H1 (cell line): ENCODE measurements around the gene SMIM5. TPM values are rescaled to one million over a fixed set of nuclear protein-coding genes. Genes with fewer than 3 reads are reported as not detected.

ENCODE experiments used
- CTCF ChIA-PET: fragments of 300-600 bp; sonication (Branson Sonifier 250); formaldehyde crosslinking; loops from one replicate; lab custom pipeline; 2021; ENCODE audit not compliant: partially characterized antibody; lab: Charles Lee
- POLR2A ChIA-PET: fragments of 300-600 bp; sonication (Branson Sonifier 250); formaldehyde crosslinking; loops from one replicate; lab custom pipeline; 2021; ENCODE audit warnings: inconsistent platforms; ENCODE audit not compliant: partially characterized antibody; lab: Charles Lee
- DNase-seq, 2 experiments: peaks; one replicate each; pipeline versions ENCODE4 v3.0.0 to v3.0.0-alpha.2; 2010 to 2022; ENCODE audit warnings: low spot score in 2 of 2, low read depth in 1 of 2, mixed read lengths in 1 of 2
- FAIRE-seq: peaks from 2 replicates; lab custom pipeline; 2011; peaks lifted over from hg19 to GRCh38; lab: Jason Lieb, UNC
- H2AFZ ChIP-seq: 2 replicates; pipeline ENCODE4 v1.8.1; 2012; ENCODE audit warnings: low read length, inconsistent platforms
- H2AK5ac ChIP-seq: 2 replicates; pipeline ENCODE4 v1.6.1; 2013; ENCODE audit warnings: low read depth, low read length
- H2BK120ac ChIP-seq: replicated peaks from 2 replicates; pipeline ENCODE3; 2013; ENCODE audit warnings: low read depth, low read length, inconsistent platforms
- H2BK12ac ChIP-seq: 2 replicates; pipeline ENCODE4 v1.6.1; 2013; ENCODE audit warnings: low read depth, low read length
- H2BK15ac ChIP-seq: 2 replicates; pipeline ENCODE4 v1.6.1; 2013; ENCODE audit warnings: low read length
- H2BK20ac ChIP-seq: 2 replicates; pipeline ENCODE4 v1.6.1; 2013; ENCODE audit warnings: low read length
- H2BK5ac ChIP-seq: 2 replicates; pipeline ENCODE4 v1.6.1; 2013; ENCODE audit warnings: low read depth, low read length
- H3K14ac ChIP-seq: 2 replicates; pipeline ENCODE4 v1.6.1; 2013; ENCODE audit warnings: inconsistent platforms; ENCODE audit not compliant: insufficient read length
- H3K18ac ChIP-seq: 2 replicates; pipeline ENCODE4 v1.6.1; 2013; ENCODE audit warnings: low read length; ENCODE audit errors: extremely low read depth
- H3K23ac ChIP-seq: 2 replicates; pipeline ENCODE4 v1.6.1; 2013; ENCODE audit warnings: inconsistent platforms; ENCODE audit not compliant: insufficient read length
- H3K23me2 ChIP-seq: 2 replicates; pipeline ENCODE4 v1.6.1; 2013; ENCODE audit warnings: low read depth, low read length
- H3K27ac ChIP-seq: 2 replicates; pipeline ENCODE4 v1.6.1; 2011; ENCODE audit warnings: low read depth, low read length, inconsistent platforms
- H3K27me3 ChIP-seq, 4 experiments: replicated peaks in 1 of 4; 1 replicate in 1 of 4; 2 replicates in 3 of 4; pipeline versions ENCODE4 v1.6.1 to v1.8.1; 2011 to 2013; ENCODE audit warnings: low read length in 3 of 4, mild to moderate bottlenecking in 3 of 4, inconsistent platforms in 2 of 4, mixed read lengths in 2 of 4, moderate library complexity in 1 of 4; ENCODE audit not compliant: control insufficient read depth in 3 of 4, insufficient read depth in 3 of 4; ENCODE audit errors: extremely low read depth in 1 of 4
- H3K36me3 ChIP-seq, 4 experiments: 2 replicates each; pipeline versions ENCODE4 v1.6.1 to v1.8.1; 2011 to 2013; ENCODE audit warnings: mild to moderate bottlenecking in 4 of 4, low read length in 3 of 4, moderate library complexity in 2 of 4, control low read depth in 1 of 4, inconsistent platforms in 1 of 4; ENCODE audit not compliant: insufficient read depth in 4 of 4, control insufficient read depth in 2 of 4
- H3K4ac ChIP-seq: replicated peaks from 2 replicates; pipeline ENCODE3; 2013; ENCODE audit warnings: low read length, low read depth, mixed read lengths, inconsistent platforms; ENCODE audit not compliant: insufficient read length
- H3K4me1 ChIP-seq, 4 experiments: replicated peaks in 1 of 4; 1 replicate in 1 of 4; 2 replicates in 3 of 4; pipeline versions ENCODE4 v1.6.1 to v1.8.1; 2011 to 2013; ENCODE audit warnings: low read length in 3 of 4, inconsistent platforms in 2 of 4, mixed read lengths in 1 of 4; ENCODE audit not compliant: insufficient read depth in 4 of 4, control insufficient read depth in 3 of 4
- H3K4me2 ChIP-seq, 2 experiments: 2 replicates each; pipeline versions ENCODE4 v1.6.1 to v1.8.1; 2011 to 2013; ENCODE audit warnings: low read depth in 2 of 2, low read length in 2 of 2, control low read depth in 1 of 2, inconsistent platforms in 1 of 2, mild to moderate bottlenecking in 1 of 2; ENCODE audit not compliant: insufficient read depth in 1 of 2
- H3K4me3 ChIP-seq, 4 experiments: fragments of 200-600, 300-600 bp in 1 of 4; sonication (generic), shearing (Covaris generic), sonication (Bioruptor Twin) in 1 of 4; 2 replicates each; pipeline versions ENCODE4 v1.5.1 to v1.8.1; 2011 to 2016; ENCODE audit warnings: low read length in 4 of 4, low read depth in 3 of 4, control low read depth in 2 of 4, inconsistent platforms in 2 of 4, mild to moderate bottlenecking in 2 of 4, mixed read lengths in 1 of 4, moderate library complexity in 1 of 4; ENCODE audit not compliant: insufficient read depth in 2 of 4; ENCODE audit errors: extremely low read depth in 1 of 4
- H3K56ac ChIP-seq: replicated peaks from 2 replicates; pipeline ENCODE3; 2013; ENCODE audit warnings: low read depth, mild to moderate bottlenecking, mixed read lengths, low read length, inconsistent platforms; ENCODE audit not compliant: insufficient read length
- H3K79me1 ChIP-seq: 2 replicates; pipeline ENCODE4 v1.6.1; 2013; ENCODE audit warnings: low read depth, low read length, control low read depth
- H3K79me2 ChIP-seq, 2 experiments: 2 replicates each; pipeline versions ENCODE4 v1.6.1 to v1.8.1; 2012 to 2013; ENCODE audit warnings: low read length in 2 of 2, mild to moderate bottlenecking in 2 of 2, inconsistent platforms in 1 of 2; ENCODE audit not compliant: insufficient read depth in 2 of 2, control insufficient read depth in 1 of 2
- H3K9ac ChIP-seq, 4 experiments: replicated peaks in 1 of 4; 1 replicate in 1 of 4; 2 replicates in 3 of 4; pipeline versions ENCODE4 v1.6.1 to v1.8.1; 2011 to 2013; ENCODE audit warnings: low read depth in 3 of 4, low read length in 3 of 4, control low read depth in 2 of 4, mild to moderate bottlenecking in 2 of 4, moderate library complexity in 2 of 4, inconsistent platforms in 1 of 4; ENCODE audit errors: extremely low read depth in 1 of 4
- H3K9me3 ChIP-seq, 2 experiments: 2 replicates each; pipeline versions ENCODE4 v1.6.1 to v1.8.1; 2012 to 2013; ENCODE audit warnings: mild to moderate bottlenecking in 2 of 2, moderate library complexity in 2 of 2, control low read depth in 1 of 2, inconsistent platforms in 1 of 2, low read depth in 1 of 2, low read length in 1 of 2, mixed read lengths in 1 of 2; ENCODE audit not compliant: insufficient read depth in 2 of 2
- H4K20me1 ChIP-seq, 2 experiments: replicated peaks in 1 of 2; 2 replicates each; pipeline versions ENCODE3 to v1.8.1; 2011 to 2013; ENCODE audit warnings: inconsistent platforms in 2 of 2, low read length in 2 of 2, mild to moderate bottlenecking in 1 of 2; ENCODE audit not compliant: insufficient read depth in 2 of 2, control insufficient read depth in 1 of 2
- H4K5ac ChIP-seq: 2 replicates; pipeline ENCODE4 v1.6.1; 2013; ENCODE audit warnings: low read length, low read depth, mixed read lengths, inconsistent platforms; ENCODE audit not compliant: insufficient read length
- H4K8ac ChIP-seq: 2 replicates; pipeline ENCODE4 v1.8.0; 2013; ENCODE audit warnings: mild to moderate bottlenecking, moderate library complexity, low read length, inconsistent platforms; ENCODE audit not compliant: insufficient read depth; ENCODE audit errors: extremely low read depth
- H4K91ac ChIP-seq: replicated peaks from 2 replicates; pipeline ENCODE3; 2013; ENCODE audit warnings: low read length, mixed read lengths, inconsistent platforms; ENCODE audit not compliant: insufficient read length
- ATF2 ChIP-seq: IDR thresholded peaks from 2 replicates; pipeline ENCODE4 v1.6.1; 2012; ENCODE audit warnings: low read length, inconsistent platforms
- CBX5 ChIP-seq: fragments of 300-800, 300-1000 bp; sonication (generic); IDR thresholded peaks from 2 replicates; pipeline ENCODE4 v1.7.1; 2016; ENCODE audit warnings: antibody characterized with exemption, low read length, low read depth
- E2F6 ChIP-seq: IDR thresholded peaks from 2 replicates; pipeline ENCODE4 v1.6.1; 2012; ENCODE audit warnings: inconsistent platforms
- GABPA ChIP-seq: IDR thresholded peaks from 2 replicates; pipeline ENCODE4 v1.6.1; 2011; ENCODE audit warnings: mild to moderate bottlenecking, low read length, moderate library complexity, borderline replicate concordance; ENCODE audit not compliant: insufficient read depth
- HDAC2 ChIP-seq, 2 experiments: fragments of 300-600 bp in 1 of 2; sonication (generic) in 1 of 2; IDR thresholded peaks; 2 replicates each; pipeline ENCODE4 v1.6.1; 2011 to 2012; ENCODE audit warnings: low read depth in 2 of 2, low read length in 2 of 2, mild to moderate bottlenecking in 2 of 2, moderate library complexity in 2 of 2, borderline replicate concordance in 1 of 2, inconsistent platforms in 1 of 2
- SIN3A ChIP-seq, 2 experiments: IDR thresholded peaks in 1 of 2; conservative IDR thresholded peaks in 1 of 2; 2 replicates each; pipeline ENCODE4 v1.6.1; 2011 to 2012; ENCODE audit warnings: low read length in 2 of 2, improper control_type of control experiment in 1 of 2, low read depth in 1 of 2, mild to moderate bottlenecking in 1 of 2
- SP2 ChIP-seq: IDR thresholded peaks from 2 replicates; pipeline ENCODE4 v1.6.1; 2012; ENCODE audit warnings: mild to moderate bottlenecking, low read length, inconsistent platforms
- WGBS, 2 experiments: shearing (Covaris generic) in 1 of 2; methylation state at CpG; one replicate each; pipeline versions ENCODE4 v1.1.6 to v1.1.7; 2013 to 2015; ENCODE audit warnings: low lambda C conversion rate in 2 of 2, mixed read lengths in 2 of 2, inconsistent platforms in 1 of 2, low coverage in 1 of 2, missing lambda C conversion rate in 1 of 2; ENCODE audit not compliant: insufficient replicate concordance in 2 of 2, insufficient coverage in 1 of 2, insufficient read length in 1 of 2; ENCODE audit errors: extremely low coverage in 1 of 2, missing lambda C conversion rate in 1 of 2; 5-methylcytosine and 5-hydroxymethylcytosine counted together
- polyA plus RNA-seq, 7 experiments: library from polyadenylated mRNA; depleted of rRNA in 3 of 7; stranded (reverse) in 5 of 7; unstranded in 2 of 7; fragments of >200 nt in 5 of 7; fragments of 200-250 nt in 2 of 7; gene quantifications; 1 replicate in 5 of 7; 2 replicates in 1 of 7; 4 replicates in 1 of 7; pipeline versions ENCODE4 v1.2.1 to v1.2.3, GENCODE V29; 2011 to 2013; ENCODE audit warnings: missing spikeins in 2 of 7, mixed read lengths in 2 of 7
- total RNA-seq: library from RNA; stranded (reverse); fragmentation: NEBNext Ultra II Directional; extraction: Animal tissue kit (Norgen Biotek cat#: 25700); gene quantifications from 2 replicates; pipeline ENCODE4 v1.2.1, GENCODE V29; 2021

The SMIM5 gene
- total and polyA plus RNA-seq, 2 of the 8 experiments (the other 6 are each of a cell fraction or from before 2014, with no cell fraction given): not detected

GRCh38 chr17:75646638-75646992 is 13.4 kb downstream of the SMIM5 start:
- Histone ChIP-seq H4K20me1 (no peaks in the 10 kb centered on the region), H3K23ac (no peak overlapping the region), H3K4ac (no peak overlapping the region), H2BK120ac (no peak overlapping the region), H3K56ac (no peak overlapping the region), H3K27ac (0 out of 2 replicates have a peak overlapping the region, but pooled peaks have one; percentile 30), H3K9me3 (no peaks in the 10 kb centered on the region), H2AK5ac (no peak overlapping the region), H4K8ac (no peak overlapping the region), H3K18ac (no peak overlapping the region), H2BK20ac (no peak overlapping the region), H3K9ac (peak overlapping the region in 1 of 4 experiments; percentile 8; a peak in 2 of 7 replicates), H3K4me3 (no peak overlapping the region), H2BK15ac (0 out of 2 replicates have a peak overlapping the region, but pooled peaks have one; percentile 61), H4K5ac (no peak overlapping the region), H3K4me1 (peaks cover 5 to 16% (median 10%) of the 10 kb centered on the region in 4 experiments), H2BK5ac (0 out of 2 replicates have a peak overlapping the region, but pooled peaks have one; percentile 54), H2AFZ (no peak overlapping the region), H4K91ac (no peak overlapping the region), H3K4me2 (no peak overlapping the region), H3K14ac (no peak overlapping the region), H3K27me3 (no peaks in the 10 kb centered on the region), H3K36me3 (peaks cover 6 to 22% (median 10%) of the 10 kb centered on the region in 4 experiments; a peak in 7 of 8 replicates), H3K79me1 (no peaks in the 10 kb centered on the region; the same call in 1 of the 2 replicates), H3K79me2 (no peaks in the 10 kb centered on the region; a peak in 1 of 4 replicates), H3K23me2 (no peaks in the 10 kb centered on the region), H2BK12ac (no peak overlapping the region)
- ChIA-PET CTCF (interaction anchor here (1.1 to 59.2 kb wide), 4 partner anchors 3 to 118 kb away, joined by 3 to 2200 read pairs (median 1256); partner anchors contain the start of genes GALK1, RECQL5, SAP30BP and SMIM5), POLR2A (interaction anchor here (0.9 to 1.5 kb wide), 4 partner anchors 9 to 111 kb away, joined by 3 to 7 read pairs (median 4); no protein-coding TSS in a partner anchor)
- DNase-seq: no peak
- no peak for TF ChIP-seq E2F6
- TF ChIP-seq HDAC2 (IDR thresholded peaks at IDR 0.05; ENCODE audit: borderline replicate concordance in 1 of 2, low read depth in 2 of 2, low read length in 2 of 2): no peak
- TF ChIP-seq SIN3A (conservative IDR thresholded peaks at IDR 0.05 in 1 of 2, IDR thresholded peaks at IDR 0.05 in 1 of 2; ENCODE audit: low read depth in 1 of 2, low read length in 2 of 2): no peak
- no peak for TF ChIP-seq CBX5
- no peak for TF ChIP-seq ATF2
- no peak for TF ChIP-seq SP2
- TF ChIP-seq GABPA: no peak
- 96% methylated on average over 6 of the region's 6 CpGs; no CpG with 5 or more reads in 1 of the 2 experiments for WGBS, 2 experiments
- no peak for FAIRE-seq
